ENCODE results near the gene ZNF613.

DNA sequence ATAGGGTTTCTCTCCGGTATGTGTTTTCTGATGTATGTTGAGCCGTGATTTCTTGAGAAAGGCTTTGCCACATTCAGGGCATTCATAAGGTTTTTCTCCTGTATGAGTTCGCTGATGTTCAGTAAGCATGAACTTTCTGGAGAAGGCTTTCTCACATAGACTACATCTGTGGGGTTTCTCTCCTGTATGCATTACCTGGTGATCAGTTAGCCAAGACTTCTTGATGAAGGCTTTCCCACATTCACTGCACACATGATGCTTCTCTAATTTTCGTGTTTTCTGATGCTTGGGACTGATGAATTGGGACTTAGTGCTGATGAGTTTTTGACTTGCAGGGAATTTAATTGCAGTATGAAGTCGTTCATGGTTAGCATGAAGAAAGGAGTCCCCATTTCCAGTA is 38.3 kb downstream of the ZNF613 start:
- TF ChIP-seq, protein P1, sequence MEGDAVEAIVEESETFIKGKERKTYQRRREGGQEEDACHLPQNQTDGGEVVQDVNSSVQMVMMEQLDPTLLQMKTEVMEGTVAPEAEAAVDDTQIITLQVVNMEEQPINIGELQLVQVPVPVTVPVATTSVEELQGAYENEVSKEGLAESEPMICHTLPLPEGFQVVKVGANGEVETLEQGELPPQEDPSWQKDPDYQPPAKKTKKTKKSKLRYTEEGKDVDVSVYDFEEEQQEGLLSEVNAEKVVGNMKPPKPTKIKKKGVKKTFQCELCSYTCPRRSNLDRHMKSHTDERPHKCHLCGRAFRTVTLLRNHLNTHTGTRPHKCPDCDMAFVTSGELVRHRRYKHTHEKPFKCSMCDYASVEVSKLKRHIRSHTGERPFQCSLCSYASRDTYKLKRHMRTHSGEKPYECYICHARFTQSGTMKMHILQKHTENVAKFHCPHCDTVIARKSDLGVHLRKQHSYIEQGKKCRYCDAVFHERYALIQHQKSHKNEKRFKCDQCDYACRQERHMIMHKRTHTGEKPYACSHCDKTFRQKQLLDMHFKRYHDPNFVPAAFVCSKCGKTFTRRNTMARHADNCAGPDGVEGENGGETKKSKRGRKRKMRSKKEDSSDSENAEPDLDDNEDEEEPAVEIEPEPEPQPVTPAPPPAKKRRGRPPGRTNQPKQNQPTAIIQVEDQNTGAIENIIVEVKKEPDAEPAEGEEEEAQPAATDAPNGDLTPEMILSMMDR (conservative IDR thresholded peaks at IDR 0.05; ENCODE audit: low read depth in 2 of 2), result no peak
- TF ChIP-seq STAT1 (IDR thresholded peaks at IDR 0.05; ENCODE audit: unreplicated experiment) (no peak), EZH2 (IDR thresholded peaks at IDR 0.05; ENCODE audit: low read depth, unreplicated experiment) (no peak), POLR2AphosphoS5 (IDR thresholded peaks at IDR 0.05; ENCODE audit: low read depth) (no peak)
- TF ChIP-seq, protein P2, sequence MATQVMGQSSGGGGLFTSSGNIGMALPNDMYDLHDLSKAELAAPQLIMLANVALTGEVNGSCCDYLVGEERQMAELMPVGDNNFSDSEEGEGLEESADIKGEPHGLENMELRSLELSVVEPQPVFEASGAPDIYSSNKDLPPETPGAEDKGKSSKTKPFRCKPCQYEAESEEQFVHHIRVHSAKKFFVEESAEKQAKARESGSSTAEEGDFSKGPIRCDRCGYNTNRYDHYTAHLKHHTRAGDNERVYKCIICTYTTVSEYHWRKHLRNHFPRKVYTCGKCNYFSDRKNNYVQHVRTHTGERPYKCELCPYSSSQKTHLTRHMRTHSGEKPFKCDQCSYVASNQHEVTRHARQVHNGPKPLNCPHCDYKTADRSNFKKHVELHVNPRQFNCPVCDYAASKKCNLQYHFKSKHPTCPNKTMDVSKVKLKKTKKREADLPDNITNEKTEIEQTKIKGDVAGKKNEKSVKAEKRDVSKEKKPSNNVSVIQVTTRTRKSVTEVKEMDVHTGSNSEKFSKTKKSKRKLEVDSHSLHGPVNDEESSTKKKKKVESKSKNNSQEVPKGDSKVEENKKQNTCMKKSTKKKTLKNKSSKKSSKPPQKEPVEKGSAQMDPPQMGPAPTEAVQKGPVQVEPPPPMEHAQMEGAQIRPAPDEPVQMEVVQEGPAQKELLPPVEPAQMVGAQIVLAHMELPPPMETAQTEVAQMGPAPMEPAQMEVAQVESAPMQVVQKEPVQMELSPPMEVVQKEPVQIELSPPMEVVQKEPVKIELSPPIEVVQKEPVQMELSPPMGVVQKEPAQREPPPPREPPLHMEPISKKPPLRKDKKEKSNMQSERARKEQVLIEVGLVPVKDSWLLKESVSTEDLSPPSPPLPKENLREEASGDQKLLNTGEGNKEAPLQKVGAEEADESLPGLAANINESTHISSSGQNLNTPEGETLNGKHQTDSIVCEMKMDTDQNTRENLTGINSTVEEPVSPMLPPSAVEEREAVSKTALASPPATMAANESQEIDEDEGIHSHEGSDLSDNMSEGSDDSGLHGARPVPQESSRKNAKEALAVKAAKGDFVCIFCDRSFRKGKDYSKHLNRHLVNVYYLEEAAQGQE (IDR thresholded peaks at IDR 0.05; ENCODE audit: unreplicated experiment), result no peak
- TF ChIP-seq, protein P3, sequence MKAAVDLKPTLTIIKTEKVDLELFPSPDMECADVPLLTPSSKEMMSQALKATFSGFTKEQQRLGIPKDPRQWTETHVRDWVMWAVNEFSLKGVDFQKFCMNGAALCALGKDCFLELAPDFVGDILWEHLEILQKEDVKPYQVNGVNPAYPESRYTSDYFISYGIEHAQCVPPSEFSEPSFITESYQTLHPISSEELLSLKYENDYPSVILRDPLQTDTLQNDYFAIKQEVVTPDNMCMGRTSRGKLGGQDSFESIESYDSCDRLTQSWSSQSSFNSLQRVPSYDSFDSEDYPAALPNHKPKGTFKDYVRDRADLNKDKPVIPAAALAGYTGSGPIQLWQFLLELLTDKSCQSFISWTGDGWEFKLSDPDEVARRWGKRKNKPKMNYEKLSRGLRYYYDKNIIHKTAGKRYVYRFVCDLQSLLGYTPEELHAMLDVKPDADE (IDR thresholded peaks at IDR 0.05), result no peak
